Ishikawa (cell line): ENCODE results near the gene SUSD2.

Source experiments
- CEBPB ChIP-seq: IDR thresholded peaks from 2 replicates; pipeline ENCODE4 v1.6.1; 2012
- CREB1 ChIP-seq: IDR thresholded peaks from 2 replicates; pipeline ENCODE4 v1.6.1; 2012; ENCODE audit warnings: low read depth
- TEAD4 ChIP-seq: IDR thresholded peaks from 2 replicates; pipeline ENCODE4 v1.6.1; 2012
- YY1 ChIP-seq: IDR thresholded peaks from 2 replicates; pipeline ENCODE4 v1.6.1; 2012; ENCODE audit warnings: low read depth

DNA sequence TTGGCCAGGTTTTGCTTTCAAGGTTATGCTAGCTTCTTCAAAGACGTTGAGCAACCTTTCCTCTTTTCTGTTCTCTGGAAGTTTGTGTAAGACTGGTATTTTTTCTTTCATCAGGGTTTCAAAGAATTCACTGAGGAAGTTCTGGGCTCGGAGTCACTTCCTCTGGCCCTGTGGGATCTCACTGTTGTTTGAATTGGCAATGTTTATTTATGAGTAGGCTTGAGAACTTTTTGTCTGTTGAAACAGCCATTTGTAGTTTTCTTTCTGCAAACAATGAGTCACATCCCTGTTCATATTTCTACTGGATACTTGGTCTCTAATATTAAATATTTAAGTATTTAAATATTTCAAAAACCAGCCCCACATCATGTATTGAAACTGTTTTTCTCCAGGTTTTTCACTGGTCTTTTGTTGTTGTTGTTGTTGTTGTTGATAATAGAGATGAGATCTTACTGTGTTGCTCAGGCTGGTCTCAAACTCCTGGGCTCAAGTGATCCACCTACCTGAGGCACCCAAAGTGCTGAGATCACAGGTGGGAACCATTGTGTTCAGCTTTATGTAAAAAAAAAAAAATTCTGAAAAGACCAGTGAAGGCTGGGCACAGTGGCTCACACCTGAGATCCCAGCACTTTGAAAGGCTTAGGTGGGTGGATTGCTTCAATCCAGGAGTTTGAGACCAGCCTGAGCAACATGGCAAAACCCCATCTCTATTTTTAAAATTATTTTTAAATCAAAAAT, 26.9 kb downstream of the SUSD2 start:
- TF ChIP-seq YY1, result no peak
- TF ChIP-seq CREB1, result no peak
- no peak for TF ChIP-seq TEAD4
- TF ChIP-seq CEBPB, result no peak
